Measurements from ENCODE around the gene ITGA3.

ITGA3 gene

DNA sequence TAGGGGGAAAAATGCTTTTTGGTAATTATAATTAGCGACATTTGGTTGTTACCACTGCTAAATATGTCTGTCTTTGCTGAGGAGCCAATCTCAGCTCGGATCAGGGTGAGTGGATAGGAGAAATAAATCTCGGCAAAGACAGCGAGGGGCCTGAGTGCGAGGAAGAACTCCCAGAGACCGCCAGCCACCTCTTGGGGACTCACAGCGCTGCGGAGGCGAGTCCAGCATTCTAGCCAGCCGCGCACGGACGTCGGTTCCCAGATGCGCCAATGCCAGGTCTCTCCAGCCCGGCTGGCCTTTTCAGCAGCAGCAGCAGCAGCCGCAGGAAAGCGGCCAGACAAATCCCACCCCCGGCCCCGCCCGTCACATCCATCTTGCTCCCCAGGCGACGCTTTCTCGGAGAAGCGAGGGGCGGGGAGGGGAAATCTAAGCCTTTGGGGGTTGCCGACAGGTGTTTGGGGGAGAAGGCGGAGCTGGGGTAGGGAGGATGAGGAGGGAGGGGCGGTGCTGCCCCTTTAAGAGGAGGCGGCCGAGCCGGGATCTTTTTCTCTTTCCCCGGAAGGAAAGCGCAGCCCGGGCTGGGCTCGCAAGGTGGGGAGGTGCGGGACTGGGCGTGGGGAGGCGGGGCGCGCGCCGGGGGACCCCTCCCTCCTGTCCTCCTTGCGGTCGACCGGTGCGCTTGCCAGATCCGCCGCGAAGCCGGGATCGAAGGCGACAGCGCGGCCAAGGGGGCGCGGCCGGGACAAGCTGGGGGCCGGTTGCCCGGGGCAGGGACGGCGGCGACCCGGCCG lies at the start of gene ITGA3:
Gene ITGA3, plus strand, starts transcription at position 685 of the 791 bp plus-strand sequence. CDS start 330 bp downstream, outside the sequence.
- no peak within 1 kb of the TSS for H3K27ac ChIP-seq (ENCODE audit: low read length)
- H3K4me3 ChIP-seq (ENCODE audit: low read depth in 1 of 2, low read length in 2 of 2): peak within 1 kb of the TSS; percentile 23 to 58; a peak in 3 of 4 replicates
- no peak for TF ChIP-seq EZH2 (IDR thresholded peaks at IDR 0.05; ENCODE audit: borderline replicate concordance, low read depth, low read length, severe bottlenecking)
- TF ChIP-seq, protein P1, sequence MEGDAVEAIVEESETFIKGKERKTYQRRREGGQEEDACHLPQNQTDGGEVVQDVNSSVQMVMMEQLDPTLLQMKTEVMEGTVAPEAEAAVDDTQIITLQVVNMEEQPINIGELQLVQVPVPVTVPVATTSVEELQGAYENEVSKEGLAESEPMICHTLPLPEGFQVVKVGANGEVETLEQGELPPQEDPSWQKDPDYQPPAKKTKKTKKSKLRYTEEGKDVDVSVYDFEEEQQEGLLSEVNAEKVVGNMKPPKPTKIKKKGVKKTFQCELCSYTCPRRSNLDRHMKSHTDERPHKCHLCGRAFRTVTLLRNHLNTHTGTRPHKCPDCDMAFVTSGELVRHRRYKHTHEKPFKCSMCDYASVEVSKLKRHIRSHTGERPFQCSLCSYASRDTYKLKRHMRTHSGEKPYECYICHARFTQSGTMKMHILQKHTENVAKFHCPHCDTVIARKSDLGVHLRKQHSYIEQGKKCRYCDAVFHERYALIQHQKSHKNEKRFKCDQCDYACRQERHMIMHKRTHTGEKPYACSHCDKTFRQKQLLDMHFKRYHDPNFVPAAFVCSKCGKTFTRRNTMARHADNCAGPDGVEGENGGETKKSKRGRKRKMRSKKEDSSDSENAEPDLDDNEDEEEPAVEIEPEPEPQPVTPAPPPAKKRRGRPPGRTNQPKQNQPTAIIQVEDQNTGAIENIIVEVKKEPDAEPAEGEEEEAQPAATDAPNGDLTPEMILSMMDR (IDR thresholded peaks at IDR 0.05; ENCODE audit: borderline replicate concordance, extremely low read depth, low read length, poor library complexity, severe bottlenecking): no peak
- DNase-seq (peak; percentile 68), ATAC-seq (ENCODE audit: insufficient read depth, low read depth) (peak; percentile 81)
- no peaks in the 10 kb centered on the region for H3K36me3 ChIP-seq (ENCODE audit: insufficient read depth, low read length)
- peak within 1 kb of the TSS; percentile 54 for H2AFZ ChIP-seq (ENCODE audit: low read depth, low read length)
- peak within 1 kb of the TSS; percentile 92 for H3K4me2 ChIP-seq (ENCODE audit: insufficient read depth, low read length)
- H3K9me3 ChIP-seq (ENCODE audit: insufficient read depth, low read length, severe bottlenecking): no peaks in the 10 kb centered on the region
- H3K9ac ChIP-seq (ENCODE audit: low read depth, low read length): peak within 1 kb of the TSS; percentile 45; the same call in 1 of the 2 replicates
- peaks cover 20% of the 10 kb centered on the region for H3K4me1 ChIP-seq (ENCODE audit: insufficient read depth, low read length)
- no peaks in the 10 kb centered on the region for H3K79me2 ChIP-seq (ENCODE audit: insufficient read depth, low read length)
- peaks cover 64% of the 10 kb centered on the region for H3K27me3 ChIP-seq (ENCODE audit: insufficient read depth, low read length, poor library complexity)
- peaks cover 25% of the 10 kb centered on the region for H4K20me1 ChIP-seq (ENCODE audit: insufficient read depth, low read length)

DNA sequence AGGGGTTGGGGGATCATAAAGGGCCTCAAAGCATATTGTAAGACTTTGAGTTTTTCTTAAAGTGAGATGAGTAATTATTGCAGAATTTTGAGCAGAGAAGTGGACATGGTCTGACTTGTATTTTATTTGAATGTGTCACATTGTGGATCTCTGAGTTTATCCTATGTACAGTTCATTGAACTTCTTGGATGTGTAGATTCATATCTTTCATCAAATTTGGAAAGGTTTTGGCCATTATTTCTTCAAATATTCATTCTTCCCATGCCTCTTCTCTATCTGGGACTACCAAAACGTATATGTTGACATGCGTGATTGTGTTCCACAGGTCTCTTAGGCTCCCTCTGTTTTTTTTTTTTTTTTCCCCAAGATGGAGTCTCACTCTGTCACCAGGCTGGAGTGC lies 46.6 kb upstream of the ITGA3 start:
- Histone ChIP-seq H3K9ac (ENCODE audit: low read depth, low read length) (no peak overlapping the region), H3K36me3 (ENCODE audit: insufficient read depth, low read length) (no peaks in the 10 kb centered on the region), H3K27ac (ENCODE audit: low read length) (no peak overlapping the region), H4K20me1 (ENCODE audit: insufficient read depth, low read length) (no peaks in the 10 kb centered on the region), H3K4me3 (ENCODE audit: low read depth in 1 of 2, low read length in 2 of 2) (no peak overlapping the region), H3K4me1 (ENCODE audit: insufficient read depth, low read length) (no peaks in the 10 kb centered on the region), H3K4me2 (ENCODE audit: insufficient read depth, low read length) (no peak overlapping the region), H3K9me3 (ENCODE audit: insufficient read depth, low read length, severe bottlenecking) (peaks cover 6% of the 10 kb centered on the region), H3K79me2 (ENCODE audit: insufficient read depth, low read length) (no peaks in the 10 kb centered on the region), H3K27me3 (ENCODE audit: insufficient read depth, low read length, poor library complexity) (no peaks in the 10 kb centered on the region), H2AFZ (ENCODE audit: low read depth, low read length) (no peak overlapping the region)
- TF ChIP-seq, protein P1 (IDR thresholded peaks at IDR 0.05; ENCODE audit: borderline replicate concordance, extremely low read depth, low read length, poor library complexity, severe bottlenecking): no peak
- no peak for TF ChIP-seq EZH2 (IDR thresholded peaks at IDR 0.05; ENCODE audit: borderline replicate concordance, low read depth, low read length, severe bottlenecking)
- no peak for ATAC-seq (ENCODE audit: insufficient read depth, low read depth)
- DNase-seq: no peak

DNA sequence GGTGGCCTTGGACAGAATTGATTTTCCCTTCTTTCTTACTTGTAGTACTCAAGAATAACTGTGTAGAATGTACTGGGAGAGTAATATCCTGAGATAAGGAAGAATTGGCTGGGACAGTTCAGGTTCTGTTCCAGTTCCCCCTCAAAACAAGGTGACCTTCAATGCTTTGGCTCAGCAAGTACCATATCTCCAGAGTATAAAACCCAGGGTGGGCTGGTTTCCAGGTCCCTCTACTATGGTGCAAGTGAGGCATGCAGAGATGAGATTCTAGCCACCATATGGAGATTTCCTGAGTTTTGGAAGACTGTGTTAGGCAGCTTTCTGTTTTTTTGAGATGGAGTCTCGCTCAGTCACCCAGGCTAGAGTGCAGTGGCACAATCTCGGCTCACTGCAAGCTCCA lies 42.8 kb upstream of the ITGA3 start:
- TF ChIP-seq EZH2 (IDR thresholded peaks at IDR 0.05; ENCODE audit: borderline replicate concordance, low read depth, low read length, severe bottlenecking): no peak
- TF ChIP-seq, protein P1 (IDR thresholded peaks at IDR 0.05; ENCODE audit: borderline replicate concordance, extremely low read depth, low read length, poor library complexity, severe bottlenecking): no peak
- no peaks in the 10 kb centered on the region for H4K20me1 ChIP-seq (ENCODE audit: insufficient read depth, low read length)

More for the DNA sequence above, 42.8 kb upstream of the ITGA3 start:
- no peak for ATAC-seq (ENCODE audit: insufficient read depth, low read depth)
- Histone ChIP-seq H3K36me3 (ENCODE audit: insufficient read depth, low read length) (no peaks in the 10 kb centered on the region), H3K4me1 (ENCODE audit: insufficient read depth, low read length) (no peaks in the 10 kb centered on the region), H3K79me2 (ENCODE audit: insufficient read depth, low read length) (no peaks in the 10 kb centered on the region), H2AFZ (ENCODE audit: low read depth, low read length) (no peak overlapping the region), H3K27ac (ENCODE audit: low read length) (no peak overlapping the region), H3K9ac (ENCODE audit: low read depth, low read length) (no peak overlapping the region), H3K9me3 (ENCODE audit: insufficient read depth, low read length, severe bottlenecking) (peaks cover 10% of the 10 kb centered on the region), H3K4me3 (ENCODE audit: low read depth in 1 of 2, low read length in 2 of 2) (no peak overlapping the region), H3K27me3 (ENCODE audit: insufficient read depth, low read length, poor library complexity) (no peaks in the 10 kb centered on the region), H3K4me2 (ENCODE audit: insufficient read depth, low read length) (no peak overlapping the region)
- DNase-seq: no peak

All from DND-41 (cell line).